NCI-H1436 treated with DMSO at 0.1 percent for 48 hours (cell line): Measurements from ENCODE around the gene SNX33.
"Not testable (repeated sequence)": the region's sequence is repeated elsewhere in the genome, so short reads cannot be mapped to it uniquely, and the experiment has no call there.

Experiments
- DNase-seq: peaks from one replicate; lab custom pipeline; 2025; lab: John Stamatoyannopoulos, UW

Gene SNX33

GRCh38 chr15:75683646-75684312 lies 36.1 kb downstream of the SNX33 start:
- DNase-seq = not testable (repeated sequence)

DNA sequence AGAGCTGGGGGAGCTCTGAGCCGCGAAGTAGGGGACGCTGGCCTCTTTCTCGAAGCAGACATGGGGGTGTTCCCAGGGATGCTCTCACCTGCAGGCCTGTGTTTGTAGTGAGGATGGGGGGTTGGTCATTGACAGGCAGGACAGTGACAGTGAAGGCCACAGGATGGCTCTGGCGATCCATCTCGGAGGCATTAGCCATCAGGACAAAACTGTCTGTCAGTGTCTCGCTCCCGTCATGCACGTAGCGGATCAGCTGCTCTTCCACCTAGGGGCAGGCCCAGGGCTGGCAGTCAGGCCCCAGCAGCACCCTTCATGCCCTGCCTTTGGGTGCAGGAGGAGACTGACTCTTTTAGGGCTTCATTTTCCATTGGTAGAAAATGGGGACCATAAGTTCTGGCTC lies 36.9 kb downstream of the SNX33 start:
- DNase-seq = no peak

DNA sequence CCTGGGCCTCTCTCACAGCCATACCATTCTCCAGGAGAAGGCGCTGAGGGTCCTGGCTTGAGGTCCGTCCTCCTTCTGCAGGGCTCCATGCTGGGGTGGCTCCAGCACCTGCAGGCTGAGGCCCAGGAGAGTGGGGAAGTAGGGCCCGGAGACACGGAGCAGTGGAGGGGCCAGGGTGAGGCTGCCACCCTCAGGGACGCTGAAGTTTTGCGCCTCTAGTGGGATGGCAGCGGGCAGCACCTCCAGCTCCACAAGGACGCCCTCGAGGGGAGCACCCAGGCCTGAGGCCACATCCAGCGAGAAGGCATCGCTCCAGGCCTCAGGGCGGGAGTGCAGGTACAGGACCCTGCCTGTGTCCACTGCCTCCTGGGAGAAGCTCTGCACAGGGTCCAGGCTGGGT lies 37.5 kb downstream of the SNX33 start:
- no peak for DNase-seq

DNA sequence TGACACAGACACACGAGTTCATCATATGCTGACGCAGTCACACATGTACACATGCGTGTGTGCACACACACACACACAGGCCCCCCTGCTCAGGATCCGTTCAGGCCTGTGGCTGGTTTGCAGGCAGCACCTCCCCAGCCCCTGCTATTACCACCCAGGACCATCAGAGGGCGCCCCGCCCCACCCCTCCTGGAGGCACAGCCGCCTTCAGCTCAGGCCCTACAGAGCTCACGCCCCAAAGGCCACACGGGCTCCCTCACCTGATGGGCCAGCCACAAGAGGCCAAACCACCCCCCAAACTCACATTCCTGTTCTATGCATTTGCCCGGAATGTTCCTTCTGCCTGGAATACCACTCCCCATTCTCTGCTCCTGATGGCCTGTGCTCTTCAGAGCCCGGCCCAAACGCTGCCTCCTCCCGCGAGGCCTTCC lies 38.5 kb downstream of the SNX33 start:
- DNase-seq = not testable (repeated sequence)

DNA sequence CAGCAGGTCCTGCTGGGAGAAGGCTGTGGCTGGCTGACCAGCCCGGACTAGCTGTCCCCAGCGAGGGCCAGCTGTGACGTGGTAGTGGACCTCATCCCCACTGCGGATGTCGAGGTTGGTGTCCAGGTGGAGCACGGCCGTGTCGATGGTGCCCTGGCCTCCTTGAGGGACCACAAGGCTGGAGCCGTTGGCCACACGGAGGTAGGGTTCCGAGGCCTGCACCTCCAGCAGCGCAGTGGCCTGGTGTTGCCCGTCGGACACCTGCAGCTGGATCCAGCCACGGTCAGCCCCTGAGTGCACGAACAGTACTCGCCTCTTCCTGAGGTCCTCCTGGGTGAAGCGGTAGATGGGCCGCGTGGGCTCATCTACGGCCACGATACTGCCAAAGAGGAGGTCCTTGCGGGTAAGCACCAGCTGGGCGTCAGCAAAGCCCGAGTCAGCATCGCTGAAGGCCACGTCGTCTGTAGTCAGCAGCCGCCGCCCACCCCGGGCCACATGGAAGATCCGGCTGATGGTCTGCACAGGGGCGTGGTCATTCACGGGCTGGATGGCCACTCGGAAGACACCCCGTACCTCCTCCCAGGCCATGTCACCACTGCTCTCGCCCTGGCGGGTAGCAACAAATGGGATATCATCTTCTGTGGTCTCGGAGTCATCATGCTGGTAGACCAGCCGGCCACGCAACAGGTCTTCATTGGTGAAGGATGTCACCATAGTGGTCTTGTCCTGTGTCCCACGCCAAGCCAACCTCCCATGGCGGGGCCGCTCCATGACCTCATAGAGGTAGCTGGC lies 40.0 kb downstream of the SNX33 start:
- DNase-seq = no peak

- no peak for DNase-seq
These were observed 40.5 kb downstream of the SNX33 start for GRCh38 chr15:75688278-75688557.

- DNase-seq = no peak
These were observed 41.1 kb downstream of the SNX33 start for GRCh38 chr15:75688831-75689230.

- not testable (repeated sequence) for DNase-seq
These were observed 41.7 kb downstream of the SNX33 start for GRCh38 chr15:75689429-75689828.

DNA sequence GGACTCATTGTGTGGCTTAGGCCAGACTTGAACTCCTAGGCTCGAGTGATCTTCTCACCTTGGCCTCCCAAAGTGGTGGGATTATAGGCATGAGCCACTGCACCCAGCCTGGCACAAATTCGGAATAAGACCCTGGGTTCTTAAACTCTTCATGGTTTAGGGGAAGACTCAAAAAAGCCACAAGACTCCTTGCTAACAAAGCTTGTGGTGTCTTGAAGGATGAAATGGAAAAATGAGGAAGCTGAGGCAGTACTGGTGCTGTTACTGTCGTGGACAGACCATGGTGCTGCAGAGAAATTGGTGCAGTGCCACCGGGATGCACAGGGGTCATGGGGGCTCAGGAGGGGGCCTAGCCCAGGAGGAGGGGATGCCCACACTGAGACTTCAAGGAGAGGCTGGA lies 44.6 kb downstream of the SNX33 start:
- not testable (repeated sequence) for DNase-seq

GRCh38 chr15:75693028-75693427 lies 45.3 kb downstream of the SNX33 start:
- DNase-seq = not testable (repeated sequence)

DNA sequence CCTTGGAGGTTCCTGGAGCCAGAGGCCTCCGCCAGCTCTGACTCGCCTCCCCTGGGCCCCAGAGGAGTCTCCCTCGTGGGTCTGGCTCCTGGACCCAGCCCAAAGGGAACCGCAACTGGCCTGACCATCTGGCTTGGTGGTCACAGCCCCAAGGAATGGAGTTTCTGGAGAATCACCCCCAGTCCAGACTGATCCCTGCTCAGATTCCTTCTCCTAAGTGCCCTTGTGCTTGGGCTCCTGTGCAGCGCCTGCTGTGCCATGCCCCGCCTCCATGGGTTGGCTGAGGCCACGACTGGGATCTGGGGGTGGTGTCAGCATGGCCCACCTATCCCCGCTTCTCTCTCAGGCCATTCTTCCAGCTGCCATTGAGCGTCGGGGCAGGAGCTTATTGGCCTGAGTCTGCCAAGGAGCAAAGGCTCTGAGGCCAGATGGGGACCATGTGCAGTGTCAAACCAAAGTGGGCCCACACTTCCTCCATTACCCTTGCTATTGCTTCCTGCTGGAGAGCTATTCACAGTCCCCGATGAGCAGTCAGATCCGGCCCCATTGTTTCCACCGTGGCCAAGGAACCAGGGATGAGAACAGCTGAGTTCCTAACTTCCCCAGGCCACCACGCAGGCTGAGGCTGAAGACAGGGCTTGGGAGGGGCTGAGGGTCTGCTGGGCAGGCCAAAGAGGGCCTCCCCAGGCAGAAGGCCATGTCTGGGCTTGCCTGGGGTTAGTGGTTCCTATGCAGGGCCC lies 46.0 kb downstream of the SNX33 start:
- no peak for DNase-seq

- DNase-seq = no peak
These were observed 46.8 kb downstream of the SNX33 start for GRCh38 chr15:75694241-75695182.

DNA sequence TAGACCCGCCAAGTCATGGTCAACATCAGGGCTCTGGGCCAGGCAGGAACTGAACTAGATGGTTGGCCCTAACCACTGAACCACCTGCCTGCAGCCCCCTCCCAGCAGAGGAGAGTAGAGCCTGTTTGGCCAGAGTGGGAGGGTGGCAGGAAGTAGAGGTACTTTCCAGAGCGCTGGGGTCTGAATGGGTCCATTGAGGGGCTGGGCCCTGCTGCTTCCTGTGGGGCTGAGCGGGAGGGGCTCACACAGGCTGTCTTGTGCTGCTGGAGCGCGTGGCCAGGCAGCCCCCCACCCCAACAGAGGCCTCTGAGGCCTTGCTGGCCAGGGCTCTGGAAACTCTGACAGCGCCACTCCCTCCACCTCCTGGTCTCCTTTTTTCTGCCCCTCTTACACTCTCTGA lies 47.5 kb downstream of the SNX33 start:
- no peak for DNase-seq

GRCh38 chr15:75695634-75696310 lies 48.1 kb downstream of the SNX33 start:
- no peak for DNase-seq

- DNase-seq = no peak
These were observed 48.6 kb downstream of the SNX33 start for GRCh38 chr15:75696311-75696720.

DNA sequence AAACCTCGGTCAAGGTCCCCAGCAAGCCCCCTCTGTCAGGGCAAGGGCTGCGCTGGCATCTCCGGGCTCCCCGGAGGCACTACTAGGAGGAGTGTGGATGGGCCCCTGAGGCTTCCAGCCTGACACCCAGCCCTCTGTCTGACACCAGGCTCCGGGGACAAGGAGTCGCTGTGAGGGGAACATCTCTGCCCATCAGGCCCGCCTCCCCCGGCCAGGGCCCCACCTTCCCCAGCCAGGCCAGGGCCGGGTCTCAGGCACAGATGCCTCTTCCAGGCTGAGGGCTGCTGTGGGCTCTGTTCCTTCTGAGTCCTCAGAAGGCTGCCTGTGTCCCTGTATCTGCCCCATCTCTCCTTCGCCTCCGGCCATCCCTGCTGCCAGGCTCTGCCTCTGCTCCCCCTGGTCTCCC lies 49.1 kb downstream of the SNX33 start:
- no peak for DNase-seq

- DNase-seq = no peak
These were observed 49.8 kb downstream of the SNX33 start for GRCh38 chr15:75697523-75697922.

GRCh38 chr15:75697974-75698747 lies 50.4 kb downstream of the SNX33 start:
- DNase-seq = not testable (repeated sequence)

DNA sequence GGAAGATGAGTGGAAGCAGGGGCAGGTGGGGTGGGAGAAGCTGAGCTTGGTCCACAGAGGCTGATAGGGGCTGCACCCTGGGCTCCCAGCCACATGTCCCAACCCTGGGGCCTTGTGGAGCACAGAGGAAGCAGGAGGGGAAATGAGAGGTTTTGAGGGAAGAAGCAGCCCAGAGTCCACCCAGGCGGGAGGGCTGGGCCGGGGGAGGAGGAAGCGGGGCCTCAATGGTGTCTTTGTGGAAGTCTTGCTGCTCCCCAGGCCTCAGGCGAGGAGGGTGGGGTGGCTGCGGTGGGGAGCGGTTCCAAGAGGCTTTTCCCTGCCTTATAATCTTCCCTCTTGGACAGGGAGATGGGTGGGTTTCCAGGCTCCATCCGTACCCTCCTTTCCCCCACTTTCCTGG lies 51.8 kb downstream of the SNX33 start:
- DNase-seq = not testable (repeated sequence)
